NCI-H82 treated with DMSO at 0.1 percent for 48 hours (cell line): Measurements from ENCODE around the gene ALPG.
"Not testable (repeated sequence)": the region's sequence is repeated elsewhere in the genome, so short reads cannot be mapped to it uniquely, and the experiment has no call there.

Experiments used
- DNase-seq: peaks from one replicate; lab custom pipeline; 2025; ENCODE audit not compliant: unreplicated experiment; lab: John Stamatoyannopoulos, UW

Gene ALPG

GRCh38 chr2:232376713-232377112 is 29.9 kb upstream of the ALPG start:
- DNase-seq: no peak

- DNase-seq: no peak
Observed at GRCh38 chr2:232377319-232377718, 29.3 kb upstream of the ALPG start.

- DNase-seq: no peak
Observed at GRCh38 chr2:232377841-232378734, 28.6 kb upstream of the ALPG start.

DNA sequence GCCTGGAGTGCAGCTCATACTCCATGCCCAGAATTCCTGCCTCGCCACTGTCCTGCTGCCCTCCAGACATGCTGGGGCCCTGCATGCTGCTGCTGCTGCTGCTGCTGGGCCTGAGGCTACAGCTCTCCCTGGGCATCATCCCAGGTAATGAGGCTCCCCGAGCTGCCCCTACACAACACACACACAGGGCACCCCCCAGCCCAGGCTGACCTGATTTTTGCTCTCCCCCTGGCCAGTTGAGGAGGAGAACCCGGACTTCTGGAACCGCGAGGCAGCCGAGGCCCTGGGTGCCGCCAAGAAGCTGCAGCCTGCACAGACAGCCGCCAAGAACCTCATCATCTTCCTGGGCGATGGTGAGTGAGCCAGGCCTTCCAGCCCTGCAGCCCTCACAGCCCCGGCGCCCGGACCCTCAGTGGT is 27.9 kb upstream of the ALPG start, which contains the start of gene ALPP:
ALPP (plus strand) TSS at position 17 of the 417 bp plus-strand sequence; CDS start at position 69, 52 bp downstream.
- not testable (repeated sequence) for DNase-seq

DNA sequence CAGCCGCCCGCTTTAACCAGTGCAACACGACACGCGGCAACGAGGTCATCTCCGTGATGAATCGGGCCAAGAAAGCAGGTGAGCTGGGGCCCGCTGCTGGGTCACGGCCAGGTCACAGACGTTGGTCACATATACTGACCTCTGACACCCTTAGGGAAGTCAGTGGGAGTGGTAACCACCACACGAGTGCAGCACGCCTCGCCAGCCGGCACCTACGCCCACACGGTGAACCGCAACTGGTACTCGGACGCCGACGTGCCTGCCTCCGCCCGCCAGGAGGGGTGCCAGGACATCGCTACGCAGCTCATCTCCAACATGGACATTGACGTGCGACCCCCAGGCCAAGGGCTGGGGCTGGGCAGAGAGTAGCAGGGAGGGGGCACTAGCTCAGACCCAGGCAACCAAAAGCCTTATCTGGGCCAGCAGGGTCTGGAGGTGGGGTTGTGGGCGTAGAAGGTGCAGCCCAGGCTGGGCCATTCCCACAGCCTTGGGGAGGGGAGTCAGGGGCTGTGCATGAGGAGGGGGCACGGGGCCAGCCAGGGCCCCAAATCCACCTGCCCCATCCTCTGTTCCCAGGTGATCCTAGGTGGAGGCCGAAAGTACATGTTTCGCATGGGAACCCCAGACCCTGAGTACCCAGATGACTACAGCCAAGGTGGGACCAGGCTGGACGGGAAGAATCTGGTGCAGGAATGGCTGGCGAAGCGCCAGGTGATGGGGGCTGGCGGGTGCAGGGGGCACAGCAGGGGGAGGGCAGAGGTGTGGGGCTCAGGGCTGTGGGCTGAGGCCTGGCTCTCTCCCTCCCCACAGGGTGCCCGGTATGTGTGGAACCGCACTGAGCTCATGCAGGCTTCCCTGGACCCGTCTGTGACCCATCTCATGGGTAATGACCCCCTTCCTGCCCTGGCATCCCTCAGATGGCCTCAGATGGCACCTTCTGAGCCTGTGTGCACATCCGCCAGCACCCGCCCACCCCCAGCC is 26.7 kb upstream of the ALPG start:
- not testable (repeated sequence) for DNase-seq

DNA sequence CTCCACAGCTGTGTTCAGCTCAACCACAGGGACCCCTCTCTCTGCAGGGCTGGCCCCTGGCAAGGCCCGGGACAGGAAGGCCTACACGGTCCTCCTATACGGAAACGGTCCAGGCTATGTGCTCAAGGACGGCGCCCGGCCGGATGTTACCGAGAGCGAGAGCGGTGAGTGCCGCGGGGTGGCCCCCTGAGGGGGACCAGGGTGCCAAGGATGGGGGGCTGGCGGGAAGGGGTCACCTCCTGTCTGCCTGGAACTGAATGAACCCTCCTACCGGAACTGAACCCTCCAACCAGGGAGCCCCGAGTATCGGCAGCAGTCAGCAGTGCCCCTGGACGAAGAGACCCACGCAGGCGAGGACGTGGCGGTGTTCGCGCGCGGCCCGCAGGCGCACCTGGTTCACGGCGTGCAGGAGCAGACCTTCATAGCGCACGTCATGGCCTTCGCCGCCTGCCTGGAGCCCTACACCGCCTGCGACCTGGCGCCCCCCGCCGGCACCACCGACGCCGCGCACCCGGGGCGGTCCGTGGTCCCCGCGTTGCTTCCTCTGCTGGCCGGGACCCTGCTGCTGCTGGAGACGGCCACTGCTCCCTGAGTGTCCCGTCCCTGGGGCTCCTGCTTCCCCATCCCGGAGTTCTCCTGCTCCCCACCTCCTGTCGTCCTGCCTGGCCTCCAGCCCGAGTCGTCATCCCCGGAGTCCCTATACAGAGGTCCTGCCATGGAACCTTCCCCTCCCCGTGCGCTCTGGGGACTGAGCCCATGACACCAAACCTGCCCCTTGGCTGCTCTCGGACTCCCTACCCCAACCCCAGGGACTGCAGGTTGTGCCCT is 25.2 kb upstream of the ALPG start:
- DNase-seq: not testable (repeated sequence)

- DNase-seq: no peak
Observed at GRCh38 chr2:232382331-232383225, 24.1 kb upstream of the ALPG start.

- no peak for DNase-seq
Observed at GRCh38 chr2:232384466-232384865, 22.2 kb upstream of the ALPG start.

DNA sequence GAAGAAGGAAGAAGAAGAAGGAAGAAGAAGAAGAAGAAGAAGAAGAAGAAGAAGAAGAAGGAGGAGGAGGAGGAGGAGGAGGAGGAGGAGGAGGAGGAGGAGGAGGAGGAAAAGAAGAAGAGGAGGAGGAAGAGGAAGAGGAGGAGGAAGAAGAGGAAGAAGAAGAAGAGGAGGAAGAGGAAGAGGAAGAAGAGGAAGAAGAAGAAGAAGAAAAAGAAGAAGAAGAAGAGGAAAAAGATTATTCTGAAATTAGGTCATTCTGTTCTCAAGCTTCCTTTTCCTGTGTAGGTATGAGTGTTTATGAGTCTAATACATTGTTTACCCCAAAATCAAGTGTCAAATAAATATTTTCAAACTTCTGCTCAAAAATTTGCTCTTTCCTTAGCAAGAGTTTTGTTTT is 21.6 kb upstream of the ALPG start:
- not testable (repeated sequence) for DNase-seq

- no peak for DNase-seq
Observed at GRCh38 chr2:232385660-232386489, 20.8 kb upstream of the ALPG start.

DNA sequence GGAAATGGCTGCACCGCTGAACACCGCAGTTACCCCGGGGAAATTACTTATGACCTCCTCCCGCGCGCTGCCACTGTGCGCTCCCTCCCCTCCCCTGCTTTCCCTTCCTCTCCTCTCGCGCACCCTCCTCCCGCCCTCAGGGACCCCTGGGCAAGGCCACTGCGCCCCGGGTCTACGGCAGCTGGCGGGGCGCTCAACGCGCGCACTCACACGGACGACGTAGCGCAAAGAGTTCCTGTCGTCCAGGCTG is 20.2 kb upstream of the ALPG start:
- no peak for DNase-seq

DNA sequence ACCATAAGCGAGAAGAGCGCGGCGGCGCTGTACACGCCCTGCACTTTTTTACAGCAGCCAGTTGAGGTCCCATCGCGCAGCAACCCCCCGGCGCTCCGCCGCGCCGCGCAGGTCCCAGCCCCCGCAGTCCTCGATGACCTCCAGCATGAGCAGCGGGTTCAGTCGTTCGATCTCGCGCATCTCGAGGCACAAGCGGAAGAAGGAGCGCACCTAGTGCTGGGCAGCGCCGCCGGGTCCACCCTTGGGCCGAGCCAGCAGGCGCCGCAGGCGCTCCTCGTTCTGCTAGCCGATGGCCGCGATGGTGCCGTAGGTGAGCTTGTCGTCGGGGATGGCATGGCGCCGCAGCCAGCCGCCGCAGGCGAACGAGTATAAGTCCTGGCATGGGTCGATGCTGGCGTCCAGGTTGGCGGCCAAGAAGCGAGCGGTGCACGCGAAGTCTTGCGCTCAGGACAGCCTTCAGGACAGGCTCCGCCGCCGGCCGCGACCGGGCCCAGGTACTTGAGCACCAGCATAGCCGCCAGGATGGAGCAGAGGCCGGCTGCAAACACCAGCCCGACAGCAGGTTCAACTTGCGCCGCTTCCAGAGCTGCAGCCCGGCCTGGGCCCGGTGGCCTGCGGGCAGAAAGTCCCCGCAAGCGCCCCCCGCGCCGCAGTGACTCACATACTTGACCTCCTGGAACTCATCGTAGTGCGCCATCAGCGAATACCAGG is 19.7 kb upstream of the ALPG start:
- no peak for DNase-seq

DNA sequence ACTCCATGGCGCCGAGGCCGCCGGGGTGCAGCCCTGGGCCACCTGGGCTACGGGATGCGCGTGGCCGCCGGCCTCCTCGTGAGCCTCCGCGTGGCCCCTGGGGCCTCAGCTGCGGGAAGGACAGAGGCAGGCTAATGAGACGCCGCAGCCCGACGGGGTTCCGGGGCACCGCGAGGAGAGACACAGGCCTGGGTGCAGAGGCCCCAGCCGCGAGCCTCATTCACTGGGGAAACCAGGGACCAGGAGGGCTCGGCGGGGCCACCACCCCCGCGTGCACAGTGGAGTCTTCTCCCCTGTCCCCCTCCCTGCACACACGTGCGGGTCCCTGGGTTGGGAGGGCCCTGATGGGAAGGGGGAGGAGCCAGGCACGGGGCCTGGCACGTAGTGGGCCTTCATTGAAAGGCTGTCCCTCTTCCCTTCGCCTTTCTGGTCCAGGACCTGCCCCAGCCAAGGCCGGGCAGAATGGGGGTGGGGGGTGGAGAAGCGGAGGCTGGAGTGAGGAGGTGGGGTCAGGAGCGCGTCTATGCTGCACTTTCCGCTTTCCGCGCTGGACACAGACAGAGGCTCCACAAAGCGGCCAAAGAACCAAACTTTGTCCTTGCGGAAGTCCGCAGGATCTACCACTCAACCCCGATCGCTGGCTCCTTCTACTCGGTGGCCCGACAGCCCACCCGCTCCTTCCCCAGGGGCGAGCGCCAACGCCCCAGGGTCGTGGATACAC is 19.0 kb upstream of the ALPG start:
- DNase-seq: no peak

DNA sequence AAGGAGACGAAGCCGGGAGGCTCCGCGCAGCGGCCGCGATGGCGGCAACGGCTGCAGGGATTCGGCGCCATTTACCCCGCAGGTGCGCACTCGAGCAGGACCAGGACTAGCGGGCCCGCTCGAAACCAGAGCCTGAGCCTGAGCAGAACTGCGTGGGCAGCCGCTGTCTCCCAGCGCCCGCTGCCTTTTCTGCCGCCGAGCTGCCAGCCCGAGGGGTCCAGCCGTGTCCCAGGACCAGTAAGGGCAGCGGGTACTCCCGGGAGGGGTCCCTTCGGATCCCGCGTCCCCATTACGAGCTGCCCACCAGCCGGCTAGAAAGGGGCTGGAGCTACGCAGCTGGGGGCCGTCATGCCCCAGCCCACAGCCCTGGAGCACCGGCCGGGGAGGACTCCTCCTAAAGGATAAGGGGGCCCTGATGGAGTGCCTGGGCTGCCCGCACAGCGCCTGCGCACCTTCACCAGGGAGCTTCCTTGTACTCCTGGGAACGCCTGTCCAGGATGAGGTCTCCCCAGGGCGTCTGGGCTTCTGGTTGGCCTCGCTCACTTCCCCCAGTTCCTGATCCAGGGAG is 18.2 kb upstream of the ALPG start:
- DNase-seq: no peak

- DNase-seq: no peak
Observed at GRCh38 chr2:232389327-232389726, 17.3 kb upstream of the ALPG start.

DNA sequence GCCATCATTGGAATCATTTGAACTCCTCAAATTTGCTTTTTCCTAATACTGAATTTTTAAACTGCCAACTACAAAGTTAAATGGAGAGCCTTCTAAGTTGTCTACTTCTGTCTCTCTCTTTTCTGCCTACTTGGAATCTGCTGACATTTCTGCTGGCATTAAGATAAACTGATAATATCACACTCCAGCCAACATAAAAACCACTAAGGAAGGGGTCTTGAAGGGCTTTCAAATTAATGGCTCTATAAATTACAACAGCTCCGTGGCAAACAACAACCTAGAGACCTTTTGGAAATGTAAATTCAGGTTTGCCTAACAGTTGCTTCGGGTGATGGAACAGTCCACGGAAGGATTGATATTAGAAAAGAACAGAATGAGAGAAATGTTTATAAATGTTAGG is 16.0 kb upstream of the ALPG start:
- DNase-seq: no peak

DNA sequence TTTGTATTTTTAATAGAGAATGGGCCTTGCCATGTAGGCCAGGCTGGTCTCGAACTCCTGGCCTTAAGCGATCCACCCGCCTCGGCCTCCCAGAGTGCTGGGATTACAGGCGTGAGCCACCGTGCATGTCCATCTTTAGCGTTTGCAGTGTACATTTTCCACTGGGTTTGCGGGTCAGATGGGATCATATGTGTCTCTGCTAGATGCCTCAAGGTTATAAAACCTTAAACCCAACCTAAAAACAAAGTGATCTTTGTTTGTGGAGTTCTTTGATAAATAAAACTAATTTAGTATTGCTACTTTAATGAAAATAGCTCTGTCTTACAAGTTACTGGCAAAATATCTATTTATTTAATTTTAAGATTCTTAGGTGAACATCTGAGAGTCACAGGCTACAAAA is 13.1 kb upstream of the ALPG start:
- DNase-seq: no peak

GRCh38 chr2:232394431-232394830 is 12.2 kb upstream of the ALPG start:
- DNase-seq: not testable (repeated sequence)
